KMS-11 (cell line): ENCODE measurements around the gene OR9A4.

ENCODE experiments used
- H2AFZ ChIP-seq: fragments of 200-600 bp; sonication (generic); 2 replicates; pipeline ENCODE4 v1.6.1; 2016; ENCODE audit warnings: antibody characterized with exemption, mixed run types, low read depth
- H3K27ac ChIP-seq: fragments of 200-600 bp; sonication (generic); 2 replicates; pipeline ENCODE4 v1.6.1; 2016; ENCODE audit warnings: mild to moderate bottlenecking, mixed run types
- H3K27me3 ChIP-seq: fragments of 200-600 bp; sonication (generic); 2 replicates; pipeline ENCODE4 v1.6.1; 2017; ENCODE audit warnings: mild to moderate bottlenecking, low read depth, mixed run types, moderate library complexity; ENCODE audit not compliant: insufficient read depth
- H3K36me3 ChIP-seq: fragments of 200-600 bp; sonication (generic); 2 replicates; pipeline ENCODE4 v1.6.1; 2017; ENCODE audit warnings: mild to moderate bottlenecking, mixed run types; ENCODE audit not compliant: insufficient read depth
- H3K4me1 ChIP-seq: fragments of 200-600 bp; sonication (generic); 2 replicates; pipeline ENCODE4 v1.6.1; 2016; ENCODE audit warnings: mild to moderate bottlenecking, low read depth, mixed run types; ENCODE audit not compliant: poor library complexity, severe bottlenecking
- H3K4me2 ChIP-seq: fragments of 200-600 bp; sonication (generic); 2 replicates; pipeline ENCODE4 v1.7.0; 2016; ENCODE audit warnings: mild to moderate bottlenecking, mixed run types
- H3K4me3 ChIP-seq: fragments of 200-600 bp; sonication (generic); IDR thresholded peaks from 2 replicates; pipeline ENCODE4 v1.6.1; 2017; ENCODE audit warnings: low read depth, low read length, mixed read lengths; ENCODE audit not compliant: insufficient read depth
- H3K79me2 ChIP-seq: fragments of 200-600 bp; sonication (generic); 2 replicates; pipeline ENCODE4 v1.6.1; 2016; ENCODE audit warnings: low read depth, mixed run types; ENCODE audit not compliant: insufficient read depth
- H3K9ac ChIP-seq: fragments of 200-600 bp; sonication (generic); 2 replicates; pipeline ENCODE4 v1.6.1; 2016; ENCODE audit warnings: mild to moderate bottlenecking, mixed run types
- H4K20me1 ChIP-seq: fragments of 200-600 bp; sonication (generic); 2 replicates; pipeline ENCODE4 v1.6.1; 2016; ENCODE audit warnings: mild to moderate bottlenecking, mixed run types; ENCODE audit not compliant: insufficient read depth
- TF ChIP-seq, protein P1 (sequence below): fragments of 200-600 bp; sonication (generic); conservative IDR thresholded peaks from 2 replicates; pipeline ENCODE4 v1.6.1; 2017; ENCODE audit warnings: low read depth, mild to moderate bottlenecking, antibody characterized with exemption, low read length, moderate library complexity, mixed read lengths

Gene OR9A4

GRCh38 chr7:141911391-141911790, 4.8 kb upstream of the OR9A4 start:
- H3K4me2 ChIP-seq: no peak overlapping the region
- no peaks in the 10 kb centered on the region for H3K4me1 ChIP-seq
- no peaks in the 10 kb centered on the region for H4K20me1 ChIP-seq
- TF ChIP-seq, protein P1, sequence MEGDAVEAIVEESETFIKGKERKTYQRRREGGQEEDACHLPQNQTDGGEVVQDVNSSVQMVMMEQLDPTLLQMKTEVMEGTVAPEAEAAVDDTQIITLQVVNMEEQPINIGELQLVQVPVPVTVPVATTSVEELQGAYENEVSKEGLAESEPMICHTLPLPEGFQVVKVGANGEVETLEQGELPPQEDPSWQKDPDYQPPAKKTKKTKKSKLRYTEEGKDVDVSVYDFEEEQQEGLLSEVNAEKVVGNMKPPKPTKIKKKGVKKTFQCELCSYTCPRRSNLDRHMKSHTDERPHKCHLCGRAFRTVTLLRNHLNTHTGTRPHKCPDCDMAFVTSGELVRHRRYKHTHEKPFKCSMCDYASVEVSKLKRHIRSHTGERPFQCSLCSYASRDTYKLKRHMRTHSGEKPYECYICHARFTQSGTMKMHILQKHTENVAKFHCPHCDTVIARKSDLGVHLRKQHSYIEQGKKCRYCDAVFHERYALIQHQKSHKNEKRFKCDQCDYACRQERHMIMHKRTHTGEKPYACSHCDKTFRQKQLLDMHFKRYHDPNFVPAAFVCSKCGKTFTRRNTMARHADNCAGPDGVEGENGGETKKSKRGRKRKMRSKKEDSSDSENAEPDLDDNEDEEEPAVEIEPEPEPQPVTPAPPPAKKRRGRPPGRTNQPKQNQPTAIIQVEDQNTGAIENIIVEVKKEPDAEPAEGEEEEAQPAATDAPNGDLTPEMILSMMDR: no peak
- no peaks in the 10 kb centered on the region for H3K36me3 ChIP-seq
- no peak overlapping the region for H3K4me3 ChIP-seq
- no peak overlapping the region for H3K9ac ChIP-seq
- H3K27me3 ChIP-seq: no peaks in the 10 kb centered on the region
- H3K27ac ChIP-seq: no peak overlapping the region
- no peak overlapping the region for H2AFZ ChIP-seq
- H3K79me2 ChIP-seq: no peaks in the 10 kb centered on the region

GRCh38 chr7:141915565-141915964, 634 bp upstream of the OR9A4 start:
- no peaks in the 10 kb centered on the region for H3K27me3 ChIP-seq
- TF ChIP-seq, protein P1: no peak
- H3K4me1 ChIP-seq: no peaks in the 10 kb centered on the region
- H4K20me1 ChIP-seq: no peaks in the 10 kb centered on the region
- no peaks in the 10 kb centered on the region for H3K79me2 ChIP-seq
- no peak overlapping the region for H3K9ac ChIP-seq
- H3K4me2 ChIP-seq: no peak overlapping the region
- no peak overlapping the region for H3K4me3 ChIP-seq
- H3K27ac ChIP-seq: no peak overlapping the region
- no peak overlapping the region for H2AFZ ChIP-seq
- H3K36me3 ChIP-seq: no peaks in the 10 kb centered on the region

- Histone ChIP-seq H3K27ac (no peak overlapping the region), H2AFZ (no peak overlapping the region), H4K20me1 (no peaks in the 10 kb centered on the region), H3K79me2 (no peaks in the 10 kb centered on the region), H3K36me3 (no peaks in the 10 kb centered on the region), H3K4me1 (no peaks in the 10 kb centered on the region), H3K4me2 (no peak overlapping the region), H3K9ac (no peak overlapping the region), H3K27me3 (no peaks in the 10 kb centered on the region), H3K4me3 (no peak overlapping the region)
- TF ChIP-seq, protein P1: no peak
These were observed 4.1 kb downstream of the OR9A4 start for GRCh38 chr7:141920281-141920680.

DNA sequence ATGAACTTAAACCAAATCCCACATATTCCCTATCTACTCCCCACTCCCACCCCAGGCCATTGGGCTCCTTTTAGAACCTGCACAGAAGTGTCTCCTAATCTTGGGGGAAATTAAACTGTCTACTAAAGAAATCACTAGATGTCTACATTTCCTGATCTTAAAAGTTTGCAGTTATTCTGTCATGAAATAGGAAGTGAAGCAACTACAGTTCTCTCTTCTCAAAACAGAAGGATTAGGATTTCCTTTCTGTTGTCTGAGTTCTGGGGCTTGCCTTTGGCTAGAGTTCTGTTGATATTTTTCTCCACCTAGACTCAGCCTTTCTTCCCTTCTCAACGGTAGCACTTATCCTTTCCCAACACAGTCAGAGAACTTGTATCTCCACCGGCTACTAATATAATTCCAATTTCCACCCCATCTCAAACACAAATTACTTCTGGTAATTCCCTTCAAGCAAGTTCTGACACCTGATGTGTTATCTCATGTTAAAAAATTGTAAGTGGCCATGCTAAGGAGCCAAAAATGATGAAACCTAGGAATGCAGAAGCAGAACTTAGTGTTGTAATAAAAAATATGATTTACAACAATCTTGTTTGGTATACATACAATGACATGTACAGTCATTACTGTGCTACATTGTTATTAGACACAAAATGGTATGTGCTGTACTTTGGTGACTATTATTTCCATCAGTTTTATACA, 12.1 kb downstream of the OR9A4 start:
- Histone ChIP-seq H3K36me3 (no peaks in the 10 kb centered on the region), H3K4me2 (no peak overlapping the region), H3K27me3 (no peaks in the 10 kb centered on the region), H3K79me2 (no peaks in the 10 kb centered on the region), H3K9ac (no peak overlapping the region), H3K4me3 (no peak overlapping the region), H3K4me1 (no peaks in the 10 kb centered on the region), H2AFZ (no peak overlapping the region), H4K20me1 (no peaks in the 10 kb centered on the region), H3K27ac (no peak overlapping the region)
- TF ChIP-seq, protein P1: no peak
